ENCODE measurements around the gene OR4S1.
"Not testable (repeated sequence)": the region's sequence is repeated elsewhere in the genome, so short reads cannot be mapped to it uniquely, and the experiment has no call there.

DNA sequence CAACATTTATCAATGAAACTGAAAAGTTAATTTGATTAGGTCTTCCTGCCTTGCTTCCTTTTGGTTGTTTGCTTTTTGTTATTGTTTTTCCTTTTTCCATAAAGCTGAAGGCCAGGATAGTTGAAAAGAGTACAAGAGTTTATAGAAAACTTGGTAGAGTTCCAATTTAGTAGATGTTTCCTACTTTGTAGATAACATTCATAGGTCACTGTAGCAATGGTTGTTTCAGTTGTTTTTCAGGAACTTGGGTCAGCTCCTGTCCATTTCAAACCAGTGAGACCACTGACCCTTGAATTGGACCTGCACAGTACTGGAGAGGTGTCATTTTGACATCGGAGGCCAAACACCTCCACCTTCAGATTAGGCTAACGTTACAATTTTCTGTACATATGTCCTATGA, 13.8 kb downstream of the OR4S1 start:
- TF ChIP-seq POLR2AphosphoS5 (IDR thresholded peaks at IDR 0.05; ENCODE audit: borderline replicate concordance, low read depth, low read length); EZH2 (IDR thresholded peaks at IDR 0.05); FOXP2 (optimal IDR thresholded peaks at IDR 0.05; ENCODE audit: control extremely low read depth, extremely low read length, insufficient read depth): not testable (repeated sequence)

Data from SK-N-MC (cell line).